ENCODE measurements around the gene TTLL8. TPM values are rescaled to one million over a fixed set of nuclear protein-coding genes. Genes with fewer than 3 reads are reported as not detected.

The TTLL8 gene
- total RNA-seq, 1 experiment from 2014 or later = not detected

GRCh38 chr22:50090412-50090714 is 32.3 kb upstream of the TTLL8 start:
- DNase-seq (ENCODE audit: low read depth, low spot score) = no peak
- no peak overlapping the region for H3K4me2 ChIP-seq (ENCODE audit: low read length)
- H2AFZ ChIP-seq (ENCODE audit: low read depth, low read length, poor library complexity, severe bottlenecking) = no peak overlapping the region
- intact Hi-C loops (cut with micrococcal nuclease) = no loop called here
- no peaks in the 10 kb centered on the region for H3K27me3 ChIP-seq (ENCODE audit: insufficient read depth, low read length)
- POLR2A ChIA-PET = no interaction called here
- peaks cover 0 to 3% of the 10 kb centered on the region in 2 experiments; a peak in 1 of 4 replicates for H3K9me3 ChIP-seq (ENCODE audit: control insufficient read depth in 1 of 2, insufficient read depth in 1 of 2, low read depth in 1 of 2, low read length in 2 of 2)
- H3K36me3 ChIP-seq (ENCODE audit: control insufficient read depth in 1 of 2, insufficient read depth in 2 of 2, low read length in 2 of 2) = no peaks in the 10 kb centered on the region
- no peak overlapping the region for H3K27ac ChIP-seq (ENCODE audit: low read depth, low read length)
- H3K9me2 ChIP-seq (ENCODE audit: insufficient read depth) = no peaks in the 10 kb centered on the region
- no peak for TF ChIP-seq YY1 (IDR thresholded peaks at IDR 0.05; ENCODE audit: extremely low read depth, insufficient replicate concordance, low read depth, low read length)
- no peak for TF ChIP-seq RAD21 (IDR thresholded peaks at IDR 0.05; ENCODE audit: low read depth)
- TF ChIP-seq ELF1 (IDR thresholded peaks at IDR 0.05; ENCODE audit: borderline replicate concordance, low read depth) = no peak
- no peak for TF ChIP-seq POLR2A (IDR thresholded peaks at IDR 0.05; ENCODE audit: borderline replicate concordance, extremely low read depth, insufficient read depth, insufficient read length)
- no peak for TF ChIP-seq CTCF (IDR thresholded peaks at IDR 0.05 in 2 of 3, conservative IDR thresholded peaks at IDR 0.05 in 1 of 3; ENCODE audit: borderline replicate concordance in 1 of 3, insufficient read depth in 1 of 3, low read depth in 2 of 3, low read length in 2 of 3)
- no peak for TF ChIP-seq JUND (IDR thresholded peaks at IDR 0.05)
- TF ChIP-seq SIN3A (IDR thresholded peaks at IDR 0.05; ENCODE audit: low read depth) = no peak
- TF ChIP-seq ZFX (IDR thresholded peaks at IDR 0.05) = no peak
- TF ChIP-seq ZNF274 (IDR thresholded peaks at IDR 0.05; ENCODE audit: low read depth, low read length) = no peak
- TF ChIP-seq TCF7L2 (IDR thresholded peaks at IDR 0.05; ENCODE audit: borderline replicate concordance, extremely low read depth, insufficient read depth, insufficient read length) = no peak
- no peak for TF ChIP-seq ATF3 (IDR thresholded peaks at IDR 0.05)
- no peak for TF ChIP-seq EZH2 (IDR thresholded peaks at IDR 0.05)
- no peak for TF ChIP-seq EGR1 (IDR thresholded peaks at IDR 0.05; ENCODE audit: low read depth)
- TF ChIP-seq SP1 (IDR thresholded peaks at IDR 0.05; ENCODE audit: low read depth) = no peak
- TF ChIP-seq MAX (IDR thresholded peaks at IDR 0.05) = no peak
- no peak for TF ChIP-seq ZBTB33 (IDR thresholded peaks at IDR 0.05; ENCODE audit: extremely low read depth, insufficient replicate concordance, low read length)
- no peaks in the 10 kb centered on the region for H3K79me2 ChIP-seq (ENCODE audit: insufficient read depth, low read length)
- H3K4me3 ChIP-seq (replicated peaks in 1 of 2; ENCODE audit: low read depth in 1 of 2, low read length in 2 of 2) = no peak overlapping the region
- H3K9ac ChIP-seq (ENCODE audit: low read length) = no peak overlapping the region
- ATAC-seq = no peak
- RAD21 ChIA-PET (ENCODE audit: low non-redundant PET in 1 of 2, low total read pairs in 2 of 2, uncharacterized antibody in 2 of 2, unreplicated experiment in 2 of 2) = no interaction called here
- CTCF ChIA-PET = no interaction called here
- H3K4me1 ChIP-seq (ENCODE audit: control insufficient read depth in 1 of 2, insufficient read depth in 2 of 2, low read length in 2 of 2) = no peaks in the 10 kb centered on the region
- no TSS peak for BruUV-seq (replicated peaks)
- H4K20me1 ChIP-seq (ENCODE audit: insufficient read depth) = no peaks in the 10 kb centered on the region

Measured in HCT116 (cell line).